WTC11 (cell line): ENCODE measurements around the gene POLDIP2. TPM values are rescaled to one million over a fixed set of nuclear protein-coding genes. Genes with fewer than 3 reads are reported as not detected.

Experiments
- CBFB ChIP-seq: sonication (generic); formaldehyde crosslinking; IDR thresholded peaks from 2 replicates; pipeline ENCODE4 v1.8.1; 2022; ENCODE audit warnings: mild to moderate bottlenecking, low read depth, missing genetic modification reagents
- E2F1 ChIP-seq: sonication (generic); formaldehyde crosslinking; IDR thresholded peaks from 2 replicates; pipeline ENCODE4 v1.8.0; 2022; ENCODE audit warnings: mild to moderate bottlenecking, missing genetic modification reagents
- E2F4 ChIP-seq: sonication (generic); formaldehyde crosslinking; IDR thresholded peaks from 2 replicates; pipeline ENCODE4 v1.8.1; 2022; ENCODE audit warnings: low read depth, mild to moderate bottlenecking, moderate library complexity, missing genetic modification reagents, borderline replicate concordance
- FOXK1 ChIP-seq: sonication (generic); formaldehyde crosslinking; IDR thresholded peaks from 2 replicates; pipeline ENCODE4 v1.8.0; 2022; ENCODE audit warnings: mild to moderate bottlenecking, moderate library complexity, missing genetic modification reagents
- HMGA2 ChIP-seq: fragments of 250-450 bp; sonication (Bioruptor Pico); IDR thresholded peaks from 2 replicates; pipeline ENCODE4 v1.4.0; 2021; ENCODE audit warnings: mild to moderate bottlenecking, moderate library complexity
- HMGXB4 ChIP-seq: sonication (generic); formaldehyde crosslinking; IDR thresholded peaks from 2 replicates; pipeline ENCODE4 v1.8.1; 2023; ENCODE audit warnings: mild to moderate bottlenecking, moderate library complexity, missing genetic modification reagents
- JAZF1 ChIP-seq: fragments of 250-450 bp; sonication (Bioruptor Pico); IDR thresholded peaks from 2 replicates; pipeline ENCODE4 v1.9.0; 2021; ENCODE audit warnings: moderate library complexity, mild to moderate bottlenecking, inconsistent platforms
- MAX ChIP-seq: sonication (generic); formaldehyde crosslinking; IDR thresholded peaks from 2 replicates; pipeline ENCODE4 v1.8.0; 2022; ENCODE audit warnings: mild to moderate bottlenecking, missing genetic modification reagents
- NFYB ChIP-seq: sonication (generic); formaldehyde crosslinking; conservative IDR thresholded peaks from 2 replicates; pipeline ENCODE4 v1.8.0; 2022; ENCODE audit warnings: low read depth, missing genetic modification reagents
- NR2C2 ChIP-seq: sonication (generic); formaldehyde crosslinking; IDR thresholded peaks from 2 replicates; pipeline ENCODE4 v1.8.0; 2022; ENCODE audit warnings: mild to moderate bottlenecking, missing genetic modification reagents
- NR3C1 ChIP-seq: sonication (generic); formaldehyde crosslinking; conservative IDR thresholded peaks from 2 replicates; pipeline ENCODE4 v1.8.1; 2023; ENCODE audit warnings: low read depth, mild to moderate bottlenecking, missing genetic modification reagents
- OVOL2 ChIP-seq: fragments of 250-450 bp; sonication (Bioruptor Pico); IDR thresholded peaks from 2 replicates; pipeline ENCODE4 v1.9.0; 2021; ENCODE audit warnings: mild to moderate bottlenecking, borderline replicate concordance
- PRDM15 ChIP-seq: sonication (generic); formaldehyde crosslinking; IDR thresholded peaks from 2 replicates; pipeline ENCODE4 v1.8.0; 2022; ENCODE audit warnings: missing genetic modification reagents
- PRRX2 ChIP-seq: fragments of 250-450 bp; sonication (Bioruptor Pico); IDR thresholded peaks from 2 replicates; pipeline ENCODE4 v1.8.0; 2021; ENCODE audit warnings: mild to moderate bottlenecking
- SP1 ChIP-seq: sonication (generic); formaldehyde crosslinking; conservative IDR thresholded peaks from 2 replicates; pipeline ENCODE4 v1.8.1; 2022; ENCODE audit warnings: missing genetic modification reagents
- STAT6 ChIP-seq: sonication (generic); formaldehyde crosslinking; conservative IDR thresholded peaks from 2 replicates; pipeline ENCODE4 v1.8.1; 2023; ENCODE audit warnings: mild to moderate bottlenecking, low read depth, missing genetic modification reagents, moderate library complexity
- TCF7 ChIP-seq: sonication (generic); formaldehyde crosslinking; IDR thresholded peaks from 2 replicates; pipeline ENCODE4 v1.8.0; 2022; ENCODE audit warnings: mild to moderate bottlenecking, low read depth, missing genetic modification reagents, moderate library complexity
- TEAD1 ChIP-seq: sonication (generic); formaldehyde crosslinking; IDR thresholded peaks from 2 replicates; pipeline ENCODE4 v1.8.0; 2022; ENCODE audit warnings: mild to moderate bottlenecking, missing genetic modification reagents
- USF1 ChIP-seq: sonication (generic); formaldehyde crosslinking; IDR thresholded peaks from 2 replicates; pipeline ENCODE4 v1.8.0; 2022; ENCODE audit warnings: mild to moderate bottlenecking, missing genetic modification reagents
- ZBTB21 ChIP-seq: sonication (generic); formaldehyde crosslinking; IDR thresholded peaks from 2 replicates; pipeline ENCODE4 v1.8.1; 2023; ENCODE audit warnings: mild to moderate bottlenecking, missing genetic modification reagents, borderline replicate concordance
- ZNF219 ChIP-seq: sonication (generic); formaldehyde crosslinking; IDR thresholded peaks from 2 replicates; pipeline ENCODE4 v1.8.0; 2023; ENCODE audit warnings: missing genetic modification reagents, mild to moderate bottlenecking, borderline replicate concordance
- ZNF232 ChIP-seq: sonication (generic); formaldehyde crosslinking; IDR thresholded peaks from 2 replicates; pipeline ENCODE4 v1.8.0; 2022; ENCODE audit warnings: mild to moderate bottlenecking, missing genetic modification reagents
- ZNF281 ChIP-seq: sonication (generic); formaldehyde crosslinking; IDR thresholded peaks from 2 replicates; pipeline ENCODE4 v1.8.0; 2023; ENCODE audit warnings: mild to moderate bottlenecking, missing genetic modification reagents
- total RNA-seq: library from RNA; stranded (reverse); gene quantifications from 3 replicates; pipeline ENCODE4 v1.2.3, GENCODE V29; 2021

Gene POLDIP2
- total RNA-seq, 1 experiment from 2014 or later, result 85.4 TPM

GRCh38 chr17:28335201-28335958 is 21.9 kb downstream of the POLDIP2 start, which contains the start of the genes IFT20 and TNFAIP1 (continued):
- TF ChIP-seq E2F4 (CRISPR knock-in tag) (no peak), USF1 (CRISPR knock-in tag) (peak; percentile 29; the same call in 1 of the 2 replicates), NFYB (CRISPR knock-in tag) (no peak), TCF7 (CRISPR knock-in tag) (no peak), FOXK1 (CRISPR knock-in tag) (peak; percentile 100), NR3C1 (CRISPR knock-in tag) (no peak), MAX (CRISPR knock-in tag) (peak; percentile 57; the same call in 1 of the 2 replicates), SP1 (CRISPR knock-in tag) (peak; percentile 78; the same call in 1 of the 2 replicates), ZNF219 (no peak), ZBTB21 (CRISPR knock-in tag) (peak; percentile 98), HMGXB4 (CRISPR knock-in tag) (no peak), CBFB (no peak), JAZF1 (CRISPR knock-in tag) (no peak), PRRX2 (CRISPR knock-in tag) (no peak), OVOL2 (no peak), TEAD1 (CRISPR knock-in tag) (no peak), ZNF232 (CRISPR knock-in tag) (no peak; the same call in 1 of the 2 replicates), E2F1 (CRISPR knock-in tag) (no peak), HMGA2 (peak; percentile 47; the same call in 1 of the 2 replicates), STAT6 (CRISPR knock-in tag) (no peak), NR2C2 (CRISPR knock-in tag) (peak; percentile 100), ZNF281 (0 out of 2 replicates have a peak, but pooled peaks have one; percentile 6), PRDM15 (CRISPR knock-in tag) (no peak)
